NB4 (cell line): Measurements from ENCODE around the gene BRSK2.

Experiments used
- MAX ChIP-seq: IDR thresholded peaks from 2 replicates; pipeline ENCODE4 v1.6.1; 2011; ENCODE audit warnings: low read depth, low read length
- MYC ChIP-seq: IDR thresholded peaks from 2 replicates; pipeline ENCODE4 v1.6.1; 2011; ENCODE audit warnings: low read depth, low read length
- POLR2A ChIP-seq: IDR thresholded peaks from 2 replicates; pipeline ENCODE4 v1.6.1; 2011; ENCODE audit warnings: mild to moderate bottlenecking; ENCODE audit not compliant: insufficient read length; ENCODE audit errors: extremely low read depth
- TF ChIP-seq, protein P1 (sequence below): IDR thresholded peaks from one replicate; pipeline ENCODE4 v1.5.1; 2012; ENCODE audit warnings: low read depth, low read length

GRCh38 chr11:1377231-1377780 is 12.4 kb upstream of the BRSK2 start:
- TF ChIP-seq, protein P1, sequence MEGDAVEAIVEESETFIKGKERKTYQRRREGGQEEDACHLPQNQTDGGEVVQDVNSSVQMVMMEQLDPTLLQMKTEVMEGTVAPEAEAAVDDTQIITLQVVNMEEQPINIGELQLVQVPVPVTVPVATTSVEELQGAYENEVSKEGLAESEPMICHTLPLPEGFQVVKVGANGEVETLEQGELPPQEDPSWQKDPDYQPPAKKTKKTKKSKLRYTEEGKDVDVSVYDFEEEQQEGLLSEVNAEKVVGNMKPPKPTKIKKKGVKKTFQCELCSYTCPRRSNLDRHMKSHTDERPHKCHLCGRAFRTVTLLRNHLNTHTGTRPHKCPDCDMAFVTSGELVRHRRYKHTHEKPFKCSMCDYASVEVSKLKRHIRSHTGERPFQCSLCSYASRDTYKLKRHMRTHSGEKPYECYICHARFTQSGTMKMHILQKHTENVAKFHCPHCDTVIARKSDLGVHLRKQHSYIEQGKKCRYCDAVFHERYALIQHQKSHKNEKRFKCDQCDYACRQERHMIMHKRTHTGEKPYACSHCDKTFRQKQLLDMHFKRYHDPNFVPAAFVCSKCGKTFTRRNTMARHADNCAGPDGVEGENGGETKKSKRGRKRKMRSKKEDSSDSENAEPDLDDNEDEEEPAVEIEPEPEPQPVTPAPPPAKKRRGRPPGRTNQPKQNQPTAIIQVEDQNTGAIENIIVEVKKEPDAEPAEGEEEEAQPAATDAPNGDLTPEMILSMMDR = no peak
- TF ChIP-seq POLR2A (no peak), MYC (no peak), MAX (no peak)
